HG03139 (cell line): Measurements from ENCODE around the gene HHAT.

ENCODE experiments used
- ATAC-seq: cut with Tn5 transposase; IDR thresholded peaks from one replicate; pipeline ENCODE4 v1.9.1; 2021; ENCODE audit not compliant: unreplicated experiment

The HHAT gene

GRCh38 chr1:210674151-210674550, 345.4 kb downstream of the HHAT start:
- no peak for ATAC-seq

GRCh38 chr1:210676539-210676938, 347.8 kb downstream of the HHAT start:
- ATAC-seq, result no peak

DNA sequence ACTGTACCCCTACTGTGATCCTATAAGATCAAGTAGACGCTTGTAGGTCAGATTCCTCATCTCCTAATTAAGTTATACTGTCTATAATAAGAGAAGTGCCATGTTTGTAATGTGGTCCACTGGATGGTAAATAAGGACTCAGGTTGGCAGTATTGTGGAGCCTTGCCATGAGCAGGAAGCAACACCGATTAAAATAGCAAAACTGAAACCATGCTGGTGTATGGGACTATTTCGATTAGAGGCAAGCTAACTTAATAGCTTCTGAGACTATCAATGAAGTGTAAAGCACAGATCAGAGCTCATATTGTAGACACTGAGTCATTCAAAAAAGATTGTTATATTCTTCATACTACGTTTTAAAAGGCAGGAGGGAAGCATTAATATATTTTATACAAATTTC, 348.8 kb downstream of the HHAT start:
- no peak for ATAC-seq

DNA sequence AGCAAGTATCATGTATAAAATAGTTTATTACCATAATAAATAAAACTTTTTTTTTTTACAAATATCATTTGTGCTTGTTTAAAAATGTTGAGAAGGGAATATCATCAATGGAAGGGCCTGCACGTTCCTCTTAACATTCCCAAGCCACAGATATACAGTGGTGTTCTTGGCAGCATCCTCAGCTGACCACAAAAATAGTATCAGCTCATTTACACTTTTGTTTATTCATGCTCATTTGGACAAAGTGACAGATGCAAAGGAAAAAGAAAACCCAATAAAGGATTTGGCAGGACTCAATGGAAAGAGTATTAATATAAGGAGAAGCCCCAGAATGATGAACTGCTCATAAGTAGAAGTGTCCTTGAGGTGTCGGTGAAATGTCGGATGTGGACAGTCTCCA, 349.6 kb downstream of the HHAT start:
- no peak for ATAC-seq

DNA sequence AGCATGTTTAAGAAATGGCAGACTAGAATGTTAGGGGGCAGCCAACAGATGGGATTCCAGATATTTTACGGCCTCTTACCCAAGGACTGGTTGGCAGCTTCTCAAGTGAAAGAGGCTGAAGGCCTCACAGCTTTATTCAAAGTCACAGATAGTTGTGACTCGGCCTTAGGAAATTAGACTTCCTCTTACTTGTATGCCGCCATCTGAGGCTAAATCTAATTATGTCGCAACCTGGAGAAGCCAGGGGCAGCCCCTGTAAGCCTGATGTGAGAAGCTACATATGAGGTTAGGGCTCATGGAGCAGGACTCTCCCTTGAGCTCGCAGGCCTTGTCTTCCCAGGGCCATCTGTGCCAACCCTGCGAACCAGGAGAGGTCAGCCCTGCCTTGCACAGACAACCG, 352.5 kb downstream of the HHAT start:
- no peak for ATAC-seq

GRCh38 chr1:210683403-210684047, 354.8 kb downstream of the HHAT start:
- ATAC-seq, result no peak

- ATAC-seq, result no peak
Measured at GRCh38 chr1:210684466-210685294, 356.0 kb downstream of the HHAT start.

- ATAC-seq, result no peak
Measured at GRCh38 chr1:210685295-210685650, 356.6 kb downstream of the HHAT start.

DNA sequence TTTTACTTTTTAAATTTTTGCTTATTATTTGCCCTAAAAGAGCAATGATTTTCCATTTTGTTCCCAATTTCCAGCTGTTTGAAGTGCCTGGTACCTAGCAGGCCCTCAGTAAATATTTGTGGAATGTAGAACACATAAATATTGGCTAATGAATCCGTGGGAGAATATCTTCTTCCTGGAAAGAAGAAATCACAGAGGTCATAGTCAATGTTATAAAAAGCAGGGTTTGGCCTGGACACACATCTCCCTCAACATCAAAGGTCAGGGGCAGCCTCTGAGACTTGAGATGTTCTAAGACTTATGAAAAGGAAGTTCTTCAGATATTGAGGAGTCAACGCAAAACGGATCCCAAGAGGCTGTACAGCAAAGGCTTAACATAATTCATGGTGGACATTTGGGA, 358.1 kb downstream of the HHAT start:
- ATAC-seq, result no peak

GRCh38 chr1:210687582-210688279, 359.0 kb downstream of the HHAT start:
- no peak for ATAC-seq

- ATAC-seq, result no peak
Measured at GRCh38 chr1:210688512-210689234, 360.0 kb downstream of the HHAT start.

GRCh38 chr1:210689826-210690225, 361.1 kb downstream of the HHAT start:
- ATAC-seq, result no peak

DNA sequence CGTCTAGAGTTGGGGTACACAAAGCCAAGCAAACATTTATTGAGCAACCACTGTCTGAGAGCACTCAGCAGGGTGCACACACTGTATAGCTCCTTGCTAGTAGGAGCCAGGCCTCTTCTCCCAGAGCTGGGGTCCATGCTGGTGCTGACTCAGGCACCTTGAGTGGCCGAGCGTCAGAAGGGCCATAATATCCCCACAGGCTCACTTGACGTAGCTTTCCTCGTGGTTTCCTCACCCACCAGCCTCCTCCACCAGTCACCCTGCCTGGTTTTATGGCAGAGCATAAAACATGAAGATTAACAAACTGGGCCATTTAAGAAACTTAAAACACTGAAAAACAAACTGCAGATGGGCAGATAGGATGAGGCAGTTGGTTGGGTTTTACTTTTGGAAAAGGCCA, 361.5 kb downstream of the HHAT start:
- no peak for ATAC-seq

DNA sequence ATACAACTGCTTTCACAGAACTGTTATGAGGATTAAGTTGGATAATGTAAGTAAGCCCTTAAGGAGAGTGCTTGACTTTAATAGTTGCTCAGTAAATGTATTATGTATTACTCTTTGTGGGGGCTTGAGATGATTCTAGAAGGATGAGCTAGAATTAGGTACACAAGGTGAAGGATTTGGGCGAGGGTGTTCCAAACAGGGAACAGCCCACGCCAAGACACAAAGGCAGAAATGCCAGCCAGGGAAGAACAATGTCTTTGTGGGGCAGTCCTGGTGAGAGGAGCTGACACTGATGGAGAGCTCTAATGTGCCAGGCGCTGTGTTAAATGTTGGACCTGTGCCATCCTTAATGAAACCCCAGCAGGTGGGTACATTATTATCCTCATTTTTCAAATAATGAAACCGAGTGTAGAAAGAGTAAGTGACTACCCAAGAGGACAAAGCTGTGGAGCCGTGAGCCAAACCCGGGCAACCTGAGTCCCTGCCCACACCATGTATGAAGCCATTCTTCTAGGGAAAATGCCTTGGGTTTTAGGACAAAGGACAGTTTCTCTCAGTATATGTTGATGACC, 362.4 kb downstream of the HHAT start:
- no peak for ATAC-seq

DNA sequence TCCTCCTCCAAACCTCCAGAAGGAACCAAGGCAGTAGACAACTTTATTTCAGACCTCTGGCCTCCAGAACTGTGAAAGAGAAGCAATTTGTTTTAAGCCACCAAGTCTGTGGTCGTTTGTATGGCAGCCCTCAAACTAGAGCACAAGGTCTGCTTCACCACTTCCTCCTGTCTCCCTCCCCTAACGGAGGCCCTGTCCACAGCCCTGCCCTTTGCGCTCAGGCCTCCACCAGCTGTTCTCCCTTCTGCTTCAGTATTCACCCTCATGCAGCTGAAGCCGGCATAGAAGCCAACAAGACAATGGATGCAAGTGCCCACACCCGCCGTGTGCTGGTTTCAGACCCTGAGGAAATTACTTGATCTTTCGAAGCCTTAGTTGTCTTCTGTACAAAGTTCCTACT, 364.1 kb downstream of the HHAT start:
- ATAC-seq, result no peak

DNA sequence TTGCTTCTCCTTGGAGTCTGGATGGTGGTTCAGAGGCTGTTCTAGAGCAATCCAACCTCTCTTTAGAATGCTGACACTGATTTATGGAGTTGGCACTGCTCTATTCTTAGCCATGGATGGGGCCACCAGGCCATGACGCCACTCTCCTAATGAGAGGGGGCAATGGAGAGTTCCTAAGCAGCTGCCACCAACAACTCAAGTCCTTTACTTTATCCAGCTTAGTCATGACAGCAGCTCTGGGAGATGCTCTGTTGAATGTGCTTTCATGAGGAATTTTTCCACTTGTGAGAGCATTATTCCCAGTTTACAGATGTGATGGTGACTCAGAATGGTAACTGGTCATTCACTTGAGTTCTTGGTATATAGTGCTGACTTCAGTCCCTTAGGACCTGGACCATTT, 366.3 kb downstream of the HHAT start:
- no peak for ATAC-seq

- ATAC-seq, result peak; percentile 88
Measured at GRCh38 chr1:210696709-210697108, 368.0 kb downstream of the HHAT start.

GRCh38 chr1:210697185-210697584, 368.5 kb downstream of the HHAT start:
- ATAC-seq, result no peak

GRCh38 chr1:210698661-210699060, 370.0 kb downstream of the HHAT start:
- no peak for ATAC-seq

DNA sequence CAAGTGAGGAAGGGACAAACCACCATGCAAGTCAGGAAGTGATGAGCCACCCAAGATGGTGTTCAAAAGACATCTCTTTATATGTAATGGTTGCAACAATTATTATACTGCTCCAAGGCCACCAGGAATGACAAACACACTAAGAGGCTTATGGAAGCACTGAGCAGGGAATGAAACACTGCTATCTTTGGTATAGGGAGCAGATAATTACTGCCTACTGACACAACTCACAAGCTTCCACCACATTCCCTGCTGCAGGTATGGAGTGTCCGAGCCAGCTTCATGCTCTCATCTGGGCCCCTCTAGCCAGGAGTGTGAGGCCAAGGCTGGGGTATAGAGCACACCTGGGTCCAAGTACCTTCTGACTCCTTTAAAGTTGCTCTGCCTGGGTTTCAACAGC, 371.4 kb downstream of the HHAT start:
- no peak for ATAC-seq

- ATAC-seq, result no peak
Measured at GRCh38 chr1:210700511-210700910, 371.8 kb downstream of the HHAT start.
